SJSA1 (cell line): ENCODE results near the gene OSBPL5. TPM values are rescaled to one million over a fixed set of nuclear protein-coding genes. Genes with fewer than 3 reads are reported as not detected.

Source experiments
- DNase-seq, 2 experiments: peaks; one replicate each; pipeline ENCODE4 v3.0.0-alpha.2; 2015 to 2020; ENCODE audit warnings: low spot score in 2 of 2, low read depth in 1 of 2
- H3K27ac ChIP-seq: fragments of 250-450 bp; sonication (Bioruptor Pico); 2 replicates; pipeline ENCODE4 v1.5.1; 2020; ENCODE audit warnings: mild to moderate bottlenecking, moderate library complexity
- H3K27me3 ChIP-seq: fragments of 250-450 bp; sonication (Bioruptor Pico); replicated peaks from 2 replicates; pipeline ENCODE4 v1.5.1; 2020; ENCODE audit warnings: mild to moderate bottlenecking, moderate library complexity
- H3K36me3 ChIP-seq: fragments of 250-450 bp; sonication (Bioruptor Pico); 2 replicates; pipeline ENCODE4 v1.5.1; 2020; ENCODE audit warnings: mild to moderate bottlenecking
- H3K4me1 ChIP-seq: fragments of 250-450 bp; sonication (Bioruptor Pico); replicated peaks from 2 replicates; pipeline ENCODE4 v1.6.1; 2021; ENCODE audit warnings: mild to moderate bottlenecking
- H3K4me3 ChIP-seq: fragments of 250-450 bp; sonication (Bioruptor Pico); 2 replicates; pipeline ENCODE4 v1.5.1; 2020; ENCODE audit warnings: mild to moderate bottlenecking
- H3K9me3 ChIP-seq: fragments of 250-450 bp; sonication (Bioruptor Pico); replicated peaks from 2 replicates; pipeline ENCODE4 v1.5.1; 2020; ENCODE audit warnings: mild to moderate bottlenecking
- total RNA-seq: library from RNA; depleted of rRNA; stranded (reverse); fragments of >200 nt; shearing (Covaris generic); gene quantifications from 2 replicates; pipeline ENCODE4 v1.2.3, GENCODE V29; 2014

OSBPL5 gene
- total RNA-seq, 1 experiment from 2014 or later: 45.3 TPM

DNA sequence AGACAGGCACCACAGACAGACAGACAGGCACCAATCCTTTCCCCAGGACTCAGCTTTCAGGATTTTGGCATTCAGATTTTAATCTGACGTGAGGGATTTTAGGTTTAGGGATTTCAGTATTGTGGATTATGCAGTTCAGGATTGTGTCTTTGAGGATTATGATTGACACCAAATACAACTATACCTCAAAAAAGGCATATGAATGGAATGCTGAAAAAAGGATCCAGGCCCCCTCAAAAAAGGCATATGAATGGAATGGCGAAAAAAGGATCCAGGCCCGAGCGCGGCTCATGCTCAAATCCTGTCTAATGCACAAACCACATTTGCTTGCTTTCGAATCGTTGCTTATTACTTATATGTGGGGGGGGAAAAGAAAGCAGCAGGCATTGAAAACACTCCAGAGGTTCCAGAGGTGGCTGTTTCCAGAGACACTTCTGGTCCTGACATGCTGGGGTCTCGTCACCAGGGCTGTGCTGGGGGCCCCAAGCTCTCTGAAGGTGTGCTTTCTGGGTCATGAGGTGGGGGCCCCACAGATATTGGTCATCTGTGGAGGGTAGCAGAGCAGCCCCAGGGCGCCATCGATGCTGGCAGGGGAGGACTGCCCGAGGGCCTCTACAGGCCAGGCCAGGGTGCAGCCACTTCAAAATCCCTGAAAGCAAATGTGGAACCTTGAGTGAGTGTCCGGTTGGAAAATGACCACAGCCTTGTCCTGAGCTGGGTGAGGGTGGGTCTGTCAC, 16.8 kb upstream of the OSBPL5 start:
- H3K9me3 ChIP-seq: 0 out of 2 replicates have a peak, but pooled peaks cover 7% of the 10 kb centered on the region
- H3K4me1 ChIP-seq: peaks cover 4% of the 10 kb centered on the region; the same call in 1 of the 2 replicates
- peaks cover 8% of the 10 kb centered on the region; the same call in 1 of the 2 replicates for H3K27me3 ChIP-seq
- no peak for DNase-seq
- no peak overlapping the region for H3K4me3 ChIP-seq
- no peak overlapping the region for H3K27ac ChIP-seq
- no peaks in the 10 kb centered on the region for H3K36me3 ChIP-seq

DNA sequence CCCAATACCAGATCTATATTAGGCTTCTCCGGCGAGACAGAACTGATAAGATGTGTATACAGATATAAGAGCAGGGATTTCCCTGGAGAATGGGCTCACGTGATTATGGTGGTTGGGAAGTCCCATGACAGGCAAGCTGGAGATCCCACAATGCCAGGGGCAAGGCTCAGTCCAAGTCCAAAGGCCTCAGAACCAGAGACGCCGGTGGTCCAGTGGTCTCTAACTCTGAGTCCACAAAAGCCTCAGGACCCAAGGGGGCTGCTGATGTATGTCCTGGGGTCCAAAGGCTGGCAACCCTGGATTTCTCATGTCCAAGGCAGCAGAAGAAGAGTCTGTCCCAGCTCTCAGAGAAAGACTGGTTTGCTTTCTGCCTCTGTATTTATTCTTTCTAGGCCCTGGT, 15.8 kb upstream of the OSBPL5 start:
- H3K9me3 ChIP-seq: peaks cover 13% of the 10 kb centered on the region; the same call in 1 of the 2 replicates
- H3K27ac ChIP-seq: no peak overlapping the region
- peaks cover 3% of the 10 kb centered on the region; the same call in 1 of the 2 replicates for H3K27me3 ChIP-seq
- no peak overlapping the region for H3K4me3 ChIP-seq
- H3K4me1 ChIP-seq: peaks cover 4% of the 10 kb centered on the region; the same call in 1 of the 2 replicates
- DNase-seq: no peak
- H3K36me3 ChIP-seq: no peaks in the 10 kb centered on the region

DNA sequence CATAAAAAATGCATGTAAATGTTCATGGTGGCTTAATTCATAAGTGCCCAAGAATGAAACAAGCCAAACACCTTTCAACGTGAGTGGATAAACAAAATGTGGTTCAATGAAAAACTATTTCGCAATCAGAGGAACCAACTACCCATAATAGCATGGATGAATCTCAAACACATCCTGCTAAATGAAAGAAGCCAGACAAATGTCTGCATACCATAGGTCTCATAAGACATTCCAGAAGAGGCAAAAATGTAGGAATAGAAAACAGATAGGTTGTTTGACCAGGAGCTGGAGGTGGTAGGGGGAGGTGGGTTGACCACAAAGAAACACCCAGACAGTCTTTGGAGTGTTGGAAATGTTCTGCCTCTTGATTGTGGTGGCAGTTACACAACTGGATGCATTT, 13.2 kb upstream of the OSBPL5 start:
- H3K9me3 ChIP-seq: peaks cover 15% of the 10 kb centered on the region
- no peaks in the 10 kb centered on the region for H3K36me3 ChIP-seq

DNA sequence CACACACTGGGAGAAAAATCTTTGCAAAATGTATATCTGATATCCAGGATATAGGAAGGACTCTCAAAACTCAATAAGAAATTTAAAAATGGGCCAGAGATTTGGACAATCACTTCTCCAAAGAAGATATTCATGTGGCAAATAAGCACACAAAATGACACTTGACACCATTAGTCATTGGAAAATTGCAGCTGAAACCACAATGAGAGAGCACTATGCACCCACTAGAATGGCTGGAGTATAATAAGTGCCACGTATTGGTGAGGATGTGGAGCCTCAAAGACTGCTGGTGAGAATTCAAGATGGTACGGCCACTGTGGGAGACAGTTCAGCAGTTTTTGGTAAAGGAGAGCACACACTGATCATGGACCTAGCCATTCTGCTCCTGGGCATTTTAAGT, 12.8 kb upstream of the OSBPL5 start:
- H3K27me3 ChIP-seq: no peaks in the 10 kb centered on the region
- no peaks in the 10 kb centered on the region for H3K36me3 ChIP-seq
- H3K9me3 ChIP-seq: peaks cover 15% of the 10 kb centered on the region
- H3K4me3 ChIP-seq: no peak overlapping the region
- no peak overlapping the region for H3K27ac ChIP-seq
- peaks cover 4% of the 10 kb centered on the region; the same call in 1 of the 2 replicates for H3K4me1 ChIP-seq
- DNase-seq: no peak

More for the DNA sequence above, 13.2 kb upstream of the OSBPL5 start:
- Histone ChIP-seq H3K4me3 (no peak overlapping the region), H3K4me1 (peaks cover 4% of the 10 kb centered on the region; the same call in 1 of the 2 replicates), H3K27ac (no peak overlapping the region), H3K27me3 (no peaks in the 10 kb centered on the region)
- DNase-seq: peak in 1 of 2 experiments; percentile 28

DNA sequence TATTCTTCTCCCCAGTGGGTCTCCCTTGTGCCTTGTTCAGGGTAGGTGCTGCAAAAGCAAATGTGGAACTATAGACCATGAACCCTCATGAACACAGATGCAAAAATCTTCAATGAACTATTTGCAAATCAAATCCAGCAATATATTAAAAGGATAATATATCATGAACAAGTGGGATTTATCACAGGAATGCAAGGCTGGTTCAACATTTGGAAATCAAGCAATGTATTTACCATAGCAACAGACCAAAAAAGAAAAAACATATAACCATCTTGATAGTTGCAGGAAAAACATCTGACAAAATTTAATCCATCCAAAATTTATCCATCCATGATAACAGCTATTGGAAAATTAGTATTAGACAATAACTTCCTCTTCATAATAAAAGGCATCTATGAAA, 11.4 kb upstream of the OSBPL5 start:
- no peak for DNase-seq
- Histone ChIP-seq H3K4me1 (peaks cover 4% of the 10 kb centered on the region; the same call in 1 of the 2 replicates), H3K4me3 (no peak overlapping the region), H3K9me3 (peaks cover 15% of the 10 kb centered on the region), H3K27me3 (no peaks in the 10 kb centered on the region), H3K27ac (no peak overlapping the region), H3K36me3 (no peaks in the 10 kb centered on the region)

DNA sequence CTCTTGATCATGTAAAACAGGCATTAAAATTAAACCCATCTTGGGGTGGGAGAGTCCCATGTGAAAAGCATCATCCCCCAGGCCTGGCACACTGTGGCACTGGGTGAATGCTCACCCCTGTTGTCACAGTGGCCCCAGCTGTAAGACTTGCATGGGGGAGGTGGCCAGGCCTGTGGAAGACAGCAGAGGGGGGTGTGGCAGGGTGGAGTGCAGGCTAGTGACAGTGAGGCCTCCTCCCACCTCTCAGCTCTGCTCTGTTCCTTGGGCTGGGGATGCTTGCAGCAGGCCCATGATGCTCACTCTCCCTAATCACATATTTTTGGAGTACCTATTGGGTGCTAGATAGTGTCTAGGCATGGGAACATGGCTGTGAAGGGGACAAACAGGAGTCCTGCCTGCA, 10.1 kb upstream of the OSBPL5 start:
- Histone ChIP-seq H3K27me3 (no peaks in the 10 kb centered on the region), H3K9me3 (peaks cover 15% of the 10 kb centered on the region), H3K27ac (no peak overlapping the region), H3K36me3 (no peaks in the 10 kb centered on the region), H3K4me3 (no peak overlapping the region), H3K4me1 (peaks cover 4% of the 10 kb centered on the region)
- no peak for DNase-seq

DNA sequence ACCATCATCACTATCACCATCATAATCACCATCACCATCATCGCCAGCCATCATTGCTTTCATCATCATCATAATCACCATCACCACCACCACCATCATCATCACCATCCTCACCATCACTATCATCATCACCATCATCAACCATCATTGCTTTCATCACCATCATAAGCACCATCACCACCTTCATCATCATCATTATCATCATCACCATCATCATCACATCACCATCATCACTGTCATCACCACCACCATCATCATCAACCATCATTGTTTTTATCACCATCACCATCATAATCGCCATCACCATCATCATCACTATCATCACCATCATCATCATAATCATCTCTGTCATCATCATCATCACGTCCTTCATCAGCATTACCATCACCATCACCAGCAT, 9.3 kb upstream of the OSBPL5 start:
- no peak overlapping the region for H3K4me3 ChIP-seq
- no peaks in the 10 kb centered on the region for H3K36me3 ChIP-seq
- peaks cover 15% of the 10 kb centered on the region for H3K9me3 ChIP-seq
- H3K27ac ChIP-seq: no peak overlapping the region
- DNase-seq: no peak
- no peaks in the 10 kb centered on the region for H3K27me3 ChIP-seq
- peaks cover 12% of the 10 kb centered on the region for H3K4me1 ChIP-seq

DNA sequence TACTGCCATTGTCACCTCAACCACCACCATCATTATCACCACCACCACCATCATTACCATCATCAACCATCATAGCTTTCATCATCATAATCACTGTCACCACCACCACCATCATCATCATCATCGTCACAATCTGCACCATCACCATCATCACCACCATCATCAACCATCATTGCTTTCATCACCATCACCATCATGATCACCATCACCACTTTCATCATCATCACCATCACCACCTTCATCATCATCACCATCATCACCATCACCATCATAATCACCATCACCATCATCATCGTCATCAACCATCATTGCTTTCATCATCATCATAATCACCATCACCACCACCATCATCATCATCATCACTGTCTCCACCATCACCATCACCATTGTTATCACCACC, 8.7 kb upstream of the OSBPL5 start:
- peaks cover 15% of the 10 kb centered on the region for H3K9me3 ChIP-seq
- H3K27me3 ChIP-seq: no peaks in the 10 kb centered on the region
- no peak for DNase-seq
- no peak overlapping the region for H3K4me3 ChIP-seq
- H3K27ac ChIP-seq: no peak overlapping the region
- peaks cover 18% of the 10 kb centered on the region for H3K4me1 ChIP-seq
- H3K36me3 ChIP-seq: no peaks in the 10 kb centered on the region

DNA sequence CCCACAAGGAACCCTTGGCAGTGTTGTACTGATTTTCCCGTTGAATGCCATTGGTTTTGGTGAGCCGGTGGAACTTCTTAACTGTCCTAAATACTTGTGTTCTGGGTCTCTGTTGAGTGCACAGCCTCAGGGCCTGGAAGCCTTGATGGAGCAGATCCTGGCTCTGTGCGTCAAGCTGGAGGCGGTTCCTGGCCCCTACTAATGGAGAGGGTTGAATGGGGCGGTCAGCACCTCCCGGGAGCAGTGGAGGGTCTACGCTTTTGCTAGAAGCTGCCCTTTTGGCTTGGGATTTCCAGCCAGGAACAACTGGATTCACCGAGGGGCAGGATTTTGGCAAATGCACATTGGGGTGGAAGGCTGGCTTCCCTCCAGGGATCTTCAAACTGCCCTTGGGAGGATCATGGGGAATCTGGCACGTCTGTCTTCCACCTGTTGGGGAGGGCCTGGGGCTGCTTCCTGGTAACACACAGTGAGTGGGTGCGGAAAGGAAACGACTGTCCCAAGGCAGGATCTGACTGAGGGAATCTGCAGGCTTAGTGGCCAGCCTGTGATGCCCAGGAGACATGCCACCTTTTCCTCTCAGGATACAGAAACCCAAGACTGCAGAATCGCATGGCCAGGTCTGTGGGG, 6.9 kb upstream of the OSBPL5 start:
- Histone ChIP-seq H3K4me1 (peaks cover 15% of the 10 kb centered on the region), H3K36me3 (no peaks in the 10 kb centered on the region), H3K9me3 (peaks cover 9% of the 10 kb centered on the region), H3K27me3 (no peaks in the 10 kb centered on the region), H3K4me3 (no peak overlapping the region), H3K27ac (no peak overlapping the region)
- DNase-seq: no peak

DNA sequence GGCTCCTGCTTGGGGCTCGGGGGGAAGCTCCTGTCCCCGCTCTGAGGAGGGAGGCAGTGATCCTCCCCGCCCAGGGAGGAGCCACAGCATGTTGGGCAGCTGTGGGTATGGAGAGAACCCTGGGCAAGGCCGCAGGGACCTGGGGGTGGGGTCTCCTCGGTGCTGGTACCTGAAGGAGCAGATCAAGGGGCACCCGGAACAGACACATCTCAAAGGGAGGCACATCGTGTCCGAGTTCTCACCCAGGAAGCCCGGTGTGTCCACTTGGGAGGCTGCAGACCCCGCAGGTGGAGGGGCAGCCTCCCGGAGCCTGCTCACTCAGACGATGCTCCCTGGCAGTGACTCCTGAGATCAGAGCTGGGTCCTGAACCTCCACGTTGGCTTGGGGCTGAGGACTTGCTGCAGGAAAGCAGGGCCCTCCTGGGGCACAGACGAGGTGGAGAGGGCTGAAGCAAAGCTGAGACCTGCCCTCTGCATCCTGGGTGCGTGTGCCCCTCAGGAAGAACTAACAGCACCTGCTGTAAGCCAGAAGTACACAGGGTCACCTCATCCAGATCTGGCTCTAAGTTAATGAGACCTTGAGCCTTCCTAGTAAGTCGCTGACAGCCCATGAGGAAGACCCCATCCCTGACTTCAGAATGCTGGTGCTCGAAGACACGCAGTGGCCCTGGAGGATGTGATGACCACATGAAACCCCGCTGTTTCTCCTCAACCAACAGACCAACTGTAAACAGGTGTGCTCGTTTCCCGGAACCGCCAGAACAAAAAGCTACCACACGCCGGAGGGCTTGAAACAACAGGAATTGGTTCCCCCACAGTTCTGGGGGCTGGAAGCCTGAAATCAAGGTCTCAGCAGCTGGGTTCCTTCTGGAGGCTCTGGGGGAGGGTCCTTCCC, 5.9 kb upstream of the OSBPL5 start:
- Histone ChIP-seq H3K4me3 (no peak overlapping the region), H3K9me3 (peaks cover 4% of the 10 kb centered on the region), H3K27ac (no peak overlapping the region), H3K4me1 (peaks cover 15% of the 10 kb centered on the region), H3K27me3 (no peaks in the 10 kb centered on the region), H3K36me3 (no peaks in the 10 kb centered on the region)
- DNase-seq: no peak

DNA sequence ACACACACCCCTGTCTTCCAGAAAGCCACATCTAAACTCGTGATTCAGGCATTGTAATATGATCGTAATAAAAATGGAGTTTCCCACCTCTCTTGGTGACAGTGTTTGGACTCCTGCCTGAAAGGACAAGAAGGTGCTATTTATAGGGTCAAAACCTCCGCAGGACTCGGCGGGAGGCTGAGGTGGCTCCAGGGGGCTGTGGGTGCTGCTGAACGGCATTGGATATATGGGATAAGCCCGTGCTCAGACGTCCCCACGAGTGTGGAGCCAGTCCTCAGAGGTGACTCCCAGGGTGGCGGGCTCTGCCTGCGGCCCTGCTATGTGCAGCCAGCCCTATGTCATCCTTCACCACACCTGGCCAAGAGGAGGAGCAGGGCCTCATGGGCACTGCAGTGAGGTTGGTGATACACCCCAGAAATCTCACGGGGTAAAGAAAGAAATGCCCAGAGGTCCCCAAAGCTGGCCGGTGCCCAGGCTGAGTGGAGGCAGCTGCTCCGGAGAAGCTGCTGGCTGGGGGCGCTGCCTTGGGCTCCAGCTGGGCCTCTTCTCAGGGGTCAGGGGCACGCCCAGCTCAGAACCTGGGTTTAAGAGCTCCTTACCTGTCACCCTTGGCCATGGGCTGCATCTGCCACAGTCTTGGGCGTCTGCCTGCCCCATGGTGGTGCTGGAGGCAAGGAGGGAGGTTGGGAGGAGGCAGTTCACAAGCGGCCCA, 5.1 kb upstream of the OSBPL5 start:
- no peak overlapping the region for H3K27ac ChIP-seq
- DNase-seq: no peak
- peaks cover 21% of the 10 kb centered on the region for H3K4me1 ChIP-seq
- no peaks in the 10 kb centered on the region for H3K36me3 ChIP-seq
- H3K4me3 ChIP-seq: no peak overlapping the region; the same call in 1 of the 2 replicates
- H3K27me3 ChIP-seq: no peaks in the 10 kb centered on the region
- H3K9me3 ChIP-seq: no peaks in the 10 kb centered on the region; the same call in 1 of the 2 replicates

DNA sequence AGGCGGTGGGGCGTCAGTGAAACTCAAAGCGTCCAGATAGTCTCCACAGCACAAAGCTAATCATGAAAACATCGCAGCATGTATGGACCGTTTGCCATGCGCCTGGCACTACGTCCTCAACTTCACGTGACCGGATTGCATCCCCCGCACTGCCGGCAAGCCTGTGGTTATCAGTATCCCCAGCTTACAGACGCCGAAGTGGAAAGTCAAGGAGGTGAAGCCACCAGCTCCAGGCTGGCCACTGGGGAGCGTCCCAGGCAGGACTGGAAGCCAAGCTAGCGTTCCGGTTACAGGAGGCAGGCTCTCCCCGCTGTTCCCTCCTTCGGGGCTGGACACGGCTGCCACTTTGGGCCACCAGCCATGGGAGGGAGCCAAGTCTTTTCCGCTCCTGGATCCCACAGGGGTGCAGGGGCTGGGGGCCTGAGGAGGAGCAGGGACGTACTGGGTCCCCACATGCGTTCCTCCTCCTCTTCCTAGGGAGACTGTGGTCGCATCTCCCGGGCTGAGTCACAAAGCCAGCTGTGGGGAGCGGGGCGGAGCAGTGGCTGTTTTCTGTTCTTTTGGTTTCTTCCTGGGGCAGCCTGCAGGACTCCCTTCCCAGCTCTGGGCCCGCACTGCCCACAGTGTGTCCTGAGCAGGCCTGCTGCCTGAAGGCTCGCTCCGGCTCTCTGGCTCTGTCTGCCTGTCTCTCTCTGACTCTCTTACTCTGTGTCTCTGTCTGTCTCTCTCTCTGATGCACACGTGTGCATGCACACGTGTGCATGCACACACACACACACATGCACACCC, 4.3 kb upstream of the OSBPL5 start:
- H3K27me3 ChIP-seq: no peaks in the 10 kb centered on the region
- H3K27ac ChIP-seq: no peak overlapping the region
- DNase-seq: peak; percentile 82
- peak overlapping the region; percentile 30 for H3K4me3 ChIP-seq
- H3K36me3 ChIP-seq: 0 out of 2 replicates have a peak, but pooled peaks cover 3% of the 10 kb centered on the region
- peaks cover 21% of the 10 kb centered on the region for H3K4me1 ChIP-seq
- H3K9me3 ChIP-seq: no peaks in the 10 kb centered on the region
